Prostate gland (tissue), 2 donors: ENCODE measurements around the gene SH3RF2. TPM values are rescaled to one million over a fixed set of nuclear protein-coding genes. Genes with fewer than 3 reads are reported as not detected.
A peak's percentile ranks its signal among the peaks of the same experiment; 100 is the strongest.

Source experiments
- DNase-seq: peaks from one replicate; pipeline ENCODE4 v3.0.0-alpha.2; 2019; ENCODE audit warnings: low spot score
- H3K27ac ChIP-seq, 2 donors: fragments of 200-600 bp; sonication (generic); 2 replicates each; pipeline ENCODE4 v1.5.1; 2017 to 2019
- H3K27me3 ChIP-seq: fragments of 200-600 bp; sonication (generic); replicated peaks from 2 replicates; pipeline ENCODE4 v1.5.1; 2019; ENCODE audit not compliant: insufficient read depth
- H3K36me3 ChIP-seq, 2 donors: fragments of 200-600 bp; sonication (generic); 1 replicate in 1 of 2; 2 replicates in 1 of 2; pipeline versions ENCODE4 v1.5.1 to v1.8.1; 2017 to 2019
- H3K4me1 ChIP-seq: fragments of 200-600 bp; sonication (generic); replicated peaks from 2 replicates; pipeline ENCODE4 v1.5.1; 2019
- H3K4me3 ChIP-seq, 2 donors: fragments of 200-600 bp; sonication (generic); 2 replicates each; pipeline ENCODE4 v1.5.1; 2017 to 2019
- H3K9me3 ChIP-seq: fragments of 200-600 bp; sonication (generic); 2 replicates; pipeline ENCODE4 v1.5.1; 2017
- POLR2A ChIP-seq: fragments of 450-650 bp; IDR thresholded peaks from one replicate; pipeline ENCODE4 v1.6.1; 2016; ENCODE audit warnings: antibody characterized with exemption, mild to moderate bottlenecking
- POLR2AphosphoS5 ChIP-seq: sonication (generic); formaldehyde crosslinking; IDR thresholded peaks from one replicate; pipeline ENCODE4 v1.6.1; 2017; ENCODE audit warnings: antibody characterized with exemption
- WGBS: methylation state at CpG from one replicate; pipeline ENCODE4 v1.1.5; 2018; 5-methylcytosine and 5-hydroxymethylcytosine counted together
- intact Hi-C: fragments of 100-400 bp; cut with DNase I; formaldehyde crosslinking; loops from one replicate; pipeline ENCODE4 v1.14.2; 2022
- total RNA-seq, 2 donors: library from RNA; depleted of rRNA; stranded (reverse); fragments of >200 nt; gene quantifications; one replicate each; pipeline ENCODE4 v1.1.0, GENCODE V29; 2016
- TF ChIP-seq, protein P1 (sequence below), 4 experiments: fragments of 200-600 bp in 2 of 4; fragments of 450-650 bp in 2 of 4; sonication (generic) in 2 of 4; IDR thresholded peaks; 1 replicate in 3 of 4; 2 replicates in 1 of 4; pipeline ENCODE4 v1.5.1; 2016 to 2019; ENCODE audit warnings: antibody characterized with exemption in 4 of 4, mild to moderate bottlenecking in 2 of 4, moderate library complexity in 2 of 4

The SH3RF2 gene
- total RNA-seq, 2 donors from 2014 or later = 18.2 to 43.9 TPM

DNA sequence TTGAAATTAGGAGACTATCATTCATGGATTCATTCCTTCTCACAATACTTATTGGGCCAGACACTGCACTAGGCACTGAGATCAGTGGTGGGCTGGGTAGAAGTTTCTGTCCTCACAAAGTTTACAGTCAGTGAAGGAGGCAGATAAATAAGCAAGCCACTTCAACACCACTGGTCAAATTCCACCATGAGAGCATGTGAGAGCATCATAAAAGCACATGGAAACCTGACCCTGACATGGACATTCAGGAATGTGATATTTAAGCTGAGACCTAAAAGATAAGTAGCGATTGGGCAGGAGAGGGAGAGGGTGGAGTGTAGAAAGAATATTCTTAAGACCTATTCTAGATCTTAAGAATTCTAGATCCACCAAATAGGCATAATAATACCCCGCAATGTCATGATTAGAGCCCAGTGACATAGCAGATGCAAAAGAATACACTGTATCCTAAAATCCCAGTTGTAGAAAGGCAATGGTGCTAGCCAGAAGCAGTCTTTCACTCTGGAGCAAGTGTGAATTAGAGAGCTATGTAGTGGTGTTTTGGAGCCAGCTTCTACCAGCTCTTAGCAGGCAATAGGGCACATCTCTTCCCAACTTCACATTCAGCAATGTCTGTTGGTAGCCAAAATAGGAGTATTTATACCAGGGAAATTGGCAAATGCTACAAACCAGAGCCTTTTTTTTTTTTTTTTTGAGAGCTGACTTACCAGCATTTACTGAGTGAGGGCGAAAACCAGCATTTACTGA lies 46.4 kb downstream of the SH3RF2 start:
- Histone ChIP-seq H3K36me3 (no peaks in the 10 kb centered on the region), H3K4me1 (peaks cover 4% of the 10 kb centered on the region), H3K27ac (no peak overlapping the region), H3K27me3 (no peaks in the 10 kb centered on the region), H3K9me3 (no peaks in the 10 kb centered on the region), H3K4me3 (no peak overlapping the region)
- intact Hi-C loops = no loop called here
- no peak for DNase-seq
- WGBS = 83% methylated on average over 3 of the region's 3 CpGs
- TF ChIP-seq POLR2AphosphoS5 (no peak), POLR2A (no peak)
- TF ChIP-seq, protein P1, sequence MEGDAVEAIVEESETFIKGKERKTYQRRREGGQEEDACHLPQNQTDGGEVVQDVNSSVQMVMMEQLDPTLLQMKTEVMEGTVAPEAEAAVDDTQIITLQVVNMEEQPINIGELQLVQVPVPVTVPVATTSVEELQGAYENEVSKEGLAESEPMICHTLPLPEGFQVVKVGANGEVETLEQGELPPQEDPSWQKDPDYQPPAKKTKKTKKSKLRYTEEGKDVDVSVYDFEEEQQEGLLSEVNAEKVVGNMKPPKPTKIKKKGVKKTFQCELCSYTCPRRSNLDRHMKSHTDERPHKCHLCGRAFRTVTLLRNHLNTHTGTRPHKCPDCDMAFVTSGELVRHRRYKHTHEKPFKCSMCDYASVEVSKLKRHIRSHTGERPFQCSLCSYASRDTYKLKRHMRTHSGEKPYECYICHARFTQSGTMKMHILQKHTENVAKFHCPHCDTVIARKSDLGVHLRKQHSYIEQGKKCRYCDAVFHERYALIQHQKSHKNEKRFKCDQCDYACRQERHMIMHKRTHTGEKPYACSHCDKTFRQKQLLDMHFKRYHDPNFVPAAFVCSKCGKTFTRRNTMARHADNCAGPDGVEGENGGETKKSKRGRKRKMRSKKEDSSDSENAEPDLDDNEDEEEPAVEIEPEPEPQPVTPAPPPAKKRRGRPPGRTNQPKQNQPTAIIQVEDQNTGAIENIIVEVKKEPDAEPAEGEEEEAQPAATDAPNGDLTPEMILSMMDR (IDR thresholded peaks at IDR 0.05) = no peak

DNA sequence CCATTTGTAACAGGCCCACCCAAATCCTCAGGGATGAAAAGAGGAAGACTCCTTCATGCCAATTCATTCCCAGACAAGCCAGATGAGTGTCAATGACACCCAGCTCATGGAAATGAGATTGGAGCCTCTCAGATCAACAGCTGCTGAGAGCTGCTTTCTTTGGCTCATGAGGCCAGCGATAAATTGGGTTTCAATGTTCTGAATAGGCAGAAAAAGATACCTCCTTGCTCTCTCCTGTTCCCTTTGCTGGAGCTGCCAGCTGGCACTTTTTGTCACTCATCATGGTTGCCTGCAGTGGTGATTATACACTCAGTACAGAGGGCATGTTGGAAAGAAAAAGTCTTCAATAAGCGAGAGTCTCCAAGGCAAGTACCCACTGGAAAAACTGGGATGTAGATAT lies 47.1 kb downstream of the SH3RF2 start:
- Histone ChIP-seq H3K27ac (no peak overlapping the region), H3K9me3 (no peaks in the 10 kb centered on the region), H3K27me3 (no peaks in the 10 kb centered on the region), H3K36me3 (no peaks in the 10 kb centered on the region), H3K4me1 (peaks cover 4% of the 10 kb centered on the region), H3K4me3 (no peak overlapping the region)
- no peak for DNase-seq
- WGBS = 70% methylated on average over 2 of the region's 2 CpGs
- intact Hi-C loops = no loop called here
- TF ChIP-seq POLR2AphosphoS5 (no peak), POLR2A (no peak)
- TF ChIP-seq, protein P1 (IDR thresholded peaks at IDR 0.05) = no peak

GRCh38 chr5:145984072-145984471 lies 47.7 kb downstream of the SH3RF2 start:
- Histone ChIP-seq H3K27ac (no peak overlapping the region), H3K4me3 (no peak overlapping the region), H3K27me3 (no peaks in the 10 kb centered on the region), H3K4me1 (peaks cover 4% of the 10 kb centered on the region), H3K9me3 (no peaks in the 10 kb centered on the region), H3K36me3 (no peaks in the 10 kb centered on the region)
- TF ChIP-seq POLR2AphosphoS5 (peak; percentile 55), POLR2A (no peak)
- intact Hi-C loops = no loop called here
- WGBS = 74% methylated on average over 2 of the region's 2 CpGs
- peak; percentile 16 for DNase-seq

DNA sequence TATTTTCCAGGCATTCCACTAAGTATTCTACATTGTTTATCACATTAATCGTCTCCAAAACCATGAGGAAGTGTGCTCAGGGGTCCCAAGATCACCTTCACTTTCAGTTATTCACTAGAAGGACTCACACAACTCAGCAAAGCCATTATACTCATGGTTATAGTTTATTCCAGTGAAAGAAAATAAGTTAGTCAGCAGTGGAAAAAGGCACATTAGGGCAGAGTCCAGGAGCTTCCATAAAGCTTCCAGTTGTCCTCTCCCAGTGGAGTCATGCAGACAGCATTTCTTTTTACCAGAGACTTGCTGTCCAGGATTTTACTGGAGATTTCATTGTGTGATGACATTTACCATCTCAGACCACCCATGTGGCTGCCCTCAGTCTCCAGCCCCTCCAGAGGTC lies 51.5 kb downstream of the SH3RF2 start:
- Histone ChIP-seq H3K27ac (no peak overlapping the region), H3K4me3 (no peak overlapping the region), H3K4me1 (no peaks in the 10 kb centered on the region), H3K27me3 (no peaks in the 10 kb centered on the region), H3K36me3 (no peaks in the 10 kb centered on the region), H3K9me3 (no peaks in the 10 kb centered on the region)
- WGBS = 86% methylated on average over 1 of the region's 1 CpG
- TF ChIP-seq POLR2AphosphoS5 (no peak), POLR2A (no peak)
- TF ChIP-seq, protein P1 (IDR thresholded peaks at IDR 0.05) = no peak
- intact Hi-C loops = no loop called here
- no peak for DNase-seq

- Histone ChIP-seq H3K27me3 (no peaks in the 10 kb centered on the region), H3K9me3 (no peaks in the 10 kb centered on the region), H3K27ac (no peak overlapping the region), H3K4me3 (no peak overlapping the region), H3K4me1 (no peaks in the 10 kb centered on the region), H3K36me3 (no peaks in the 10 kb centered on the region)
- TF ChIP-seq POLR2A (no peak), POLR2AphosphoS5 (no peak)
- TF ChIP-seq, protein P1 (IDR thresholded peaks at IDR 0.05) = no peak
- WGBS = 87% methylated on average over 2 of the region's 2 CpGs
- intact Hi-C loops = no loop called here
- no peak for DNase-seq
Observed at GRCh38 chr5:145988993-145989392, 52.6 kb downstream of the SH3RF2 start.
